ENCODE measurements around the gene PPCDC.
"Not testable (repeated sequence)": the region's sequence is repeated elsewhere in the genome, so short reads cannot be mapped to it uniquely, and the experiment has no call there.

PPCDC gene

DNA sequence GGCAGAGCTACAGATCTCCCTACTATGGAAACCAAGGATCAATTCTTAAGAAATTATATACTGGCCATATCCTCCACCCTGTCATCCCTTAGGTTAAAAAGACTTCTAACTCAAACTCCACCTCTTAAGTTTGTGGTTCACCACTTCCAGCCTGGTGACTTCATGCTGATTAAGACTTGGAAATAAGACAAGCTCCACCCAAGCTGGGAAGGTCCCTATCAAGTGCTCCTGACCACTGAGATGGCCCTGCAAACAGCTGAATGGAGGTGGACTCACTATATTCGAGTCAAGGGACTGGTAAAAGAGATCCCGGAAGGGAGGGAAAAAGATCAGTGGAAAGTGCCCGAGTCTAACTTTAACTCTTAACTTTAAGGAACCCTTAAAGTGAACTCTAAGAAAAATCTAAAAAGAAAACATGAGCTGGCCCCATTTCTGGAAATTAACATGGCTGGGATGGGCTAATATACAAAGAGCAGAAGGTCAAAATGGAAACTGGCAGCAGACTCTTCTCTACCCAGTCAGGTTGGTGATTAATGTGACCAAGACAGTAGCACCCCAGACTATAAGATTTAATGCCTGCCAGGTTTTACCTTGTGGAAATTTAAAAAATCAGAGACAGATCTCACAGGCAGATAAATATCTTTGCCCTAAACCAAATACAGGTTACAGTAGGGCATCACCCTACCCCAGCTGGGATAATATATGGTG, 43.9 kb downstream of the PPCDC start:
- DNase-seq (ENCODE audit: low read depth in 2 of 2), result no peak

DNA sequence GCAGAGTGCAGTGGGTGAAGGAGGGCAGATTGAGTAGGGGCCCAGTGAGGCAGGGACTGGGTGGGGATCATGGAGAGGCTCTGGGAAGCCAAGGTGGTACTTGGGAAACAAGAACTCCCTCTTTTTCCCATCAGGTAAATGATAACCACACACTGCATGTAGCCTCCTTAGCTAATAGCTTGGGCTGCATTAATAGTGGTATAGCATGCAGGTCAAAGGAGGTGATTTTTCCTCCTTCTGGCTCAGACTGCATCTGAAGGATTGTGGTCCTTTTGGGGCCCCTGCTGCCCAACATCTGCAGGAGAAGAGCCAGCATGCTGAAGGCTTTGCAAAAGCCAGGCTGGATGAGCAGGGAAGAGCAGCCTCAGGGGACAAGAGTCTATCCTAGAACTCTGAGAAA, 45.4 kb downstream of the PPCDC start:
- no peak for DNase-seq (ENCODE audit: low read depth in 2 of 2)

DNA sequence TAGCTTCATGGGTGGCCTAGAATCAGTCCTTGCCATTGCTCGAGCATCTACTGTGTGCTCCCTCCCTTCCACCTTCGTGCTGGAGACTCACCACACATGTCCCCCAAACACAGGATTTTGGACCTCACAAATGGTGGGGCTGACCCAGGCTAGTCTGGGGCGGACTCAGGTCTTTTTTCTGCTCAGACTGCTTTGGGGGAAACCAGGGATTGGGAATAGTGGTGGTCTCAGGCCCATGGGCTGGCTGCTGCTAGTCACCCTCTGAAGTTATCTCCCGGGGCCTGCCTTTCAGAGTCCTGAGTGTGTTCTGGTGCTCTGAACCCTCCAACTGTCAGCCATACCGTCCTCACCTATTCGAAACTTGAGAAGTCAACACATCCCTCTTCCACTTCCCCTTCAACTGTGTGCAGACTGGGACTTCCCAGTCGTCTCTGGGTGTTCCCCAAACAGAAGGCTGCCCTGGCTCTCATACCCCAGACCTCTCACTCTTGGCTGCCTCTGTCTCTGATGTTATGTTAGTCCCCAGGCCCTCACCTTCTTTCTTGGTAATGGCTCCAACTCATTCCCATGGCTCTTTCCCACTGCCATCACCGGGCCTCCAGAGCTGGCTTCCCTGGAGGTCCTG, 46.0 kb downstream of the PPCDC start:
- DNase-seq (ENCODE audit: low read depth in 2 of 2), result no peak

DNA sequence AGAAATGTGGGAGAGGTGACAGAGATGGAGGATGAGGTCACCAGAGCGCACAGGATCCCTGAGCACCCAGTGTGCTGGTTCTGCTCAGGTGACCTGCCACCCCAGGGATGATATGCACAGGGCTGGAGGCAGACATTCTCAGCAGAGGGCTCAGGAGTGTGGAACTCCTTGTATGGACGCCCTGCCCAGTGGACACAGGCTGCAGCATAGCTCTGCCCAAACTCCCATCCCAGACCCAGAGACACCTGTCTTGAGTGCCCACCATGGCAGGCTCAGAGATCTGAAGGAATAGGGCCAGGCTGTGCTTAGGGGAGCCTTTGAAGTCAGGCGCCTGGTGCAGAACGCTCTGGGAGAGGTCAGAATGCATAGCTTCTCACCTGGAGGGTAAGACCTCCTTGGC, 47.3 kb downstream of the PPCDC start:
- DNase-seq (ENCODE audit: low read depth in 2 of 2), result no peak

DNA sequence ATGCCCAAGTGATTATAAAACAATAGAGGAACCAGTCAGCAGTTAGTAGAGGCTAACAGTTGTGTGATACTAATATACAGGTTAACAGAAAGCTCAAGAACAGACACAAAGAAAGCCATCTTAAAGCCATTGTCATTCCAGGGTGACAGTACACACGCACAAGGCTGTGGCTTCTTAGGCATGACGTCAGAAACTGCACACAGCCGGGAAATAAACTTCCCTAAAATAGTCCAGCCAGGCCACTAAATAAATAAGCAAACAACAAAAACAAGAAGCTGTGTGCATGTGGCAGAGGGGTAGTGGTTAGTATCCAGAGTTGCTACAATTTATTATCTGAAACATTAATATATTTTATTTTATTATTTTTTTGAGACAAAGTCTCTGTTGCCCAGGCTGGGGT, 49.8 kb downstream of the PPCDC start:
- no peak for DNase-seq (ENCODE audit: low read depth in 2 of 2)

DNA sequence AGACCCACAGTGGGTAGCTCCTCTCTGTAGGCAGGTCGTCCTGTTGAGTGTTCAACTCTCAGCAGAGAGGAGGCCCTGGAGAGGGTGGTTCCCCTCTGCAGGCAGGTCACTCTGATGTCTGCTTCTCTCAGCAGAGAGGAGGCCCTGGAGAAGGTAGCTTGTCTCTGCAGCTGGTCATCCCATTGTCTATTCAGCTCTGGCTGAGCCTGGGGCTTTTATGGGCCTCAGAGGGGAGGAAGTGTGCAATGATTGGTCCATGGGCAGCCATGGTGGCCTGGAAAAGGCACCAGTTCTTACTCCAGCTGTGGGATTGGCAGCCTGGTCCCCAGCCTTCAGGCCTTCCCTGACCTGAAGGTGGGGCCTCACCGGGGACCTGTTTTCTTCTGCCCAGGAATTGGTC, 52.9 kb downstream of the PPCDC start:
- DNase-seq (ENCODE audit: low read depth in 2 of 2), result no peak

DNA sequence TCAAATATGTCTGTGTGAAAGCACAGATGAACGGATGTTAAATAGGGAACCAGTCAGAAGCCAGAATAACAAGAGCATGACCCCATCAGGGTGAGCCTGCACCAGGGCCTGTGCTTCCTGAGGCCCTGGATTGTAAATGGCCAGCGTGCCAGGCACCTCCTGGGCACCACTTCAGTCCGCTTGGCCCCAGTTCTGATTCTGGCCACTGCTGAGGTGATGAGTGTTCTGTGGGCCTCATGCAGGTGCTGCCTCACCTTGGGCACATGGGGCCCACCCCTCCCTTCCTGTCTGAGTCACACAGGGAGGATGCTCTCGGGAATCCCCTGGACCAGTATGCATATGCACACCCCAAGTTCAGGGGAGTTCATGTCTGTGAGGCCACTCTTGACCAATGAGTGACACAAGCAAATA, 54.2 kb downstream of the PPCDC start:
- DNase-seq (ENCODE audit: low read depth in 2 of 2), result not testable (repeated sequence)

DNA sequence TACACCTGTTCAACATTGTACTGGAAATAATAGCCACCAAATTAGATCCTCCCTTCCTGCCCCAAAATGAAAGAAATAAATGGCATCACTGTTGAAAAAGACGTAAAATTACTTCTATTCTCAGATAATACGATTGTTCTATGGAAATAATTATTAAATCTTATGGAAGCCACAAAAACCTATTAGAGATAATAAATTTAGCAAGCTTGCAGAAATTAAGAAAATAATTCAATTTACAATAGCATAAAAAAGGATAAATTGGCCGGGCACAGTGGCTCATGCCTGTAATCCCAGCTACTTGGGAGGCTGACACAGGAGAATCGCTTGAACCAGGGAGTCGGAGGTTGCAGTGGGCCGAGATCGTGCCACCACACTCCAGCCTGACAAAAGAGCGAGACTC, 57.8 kb downstream of the PPCDC start:
- no peak for DNase-seq (ENCODE audit: low read depth in 2 of 2)

DNA sequence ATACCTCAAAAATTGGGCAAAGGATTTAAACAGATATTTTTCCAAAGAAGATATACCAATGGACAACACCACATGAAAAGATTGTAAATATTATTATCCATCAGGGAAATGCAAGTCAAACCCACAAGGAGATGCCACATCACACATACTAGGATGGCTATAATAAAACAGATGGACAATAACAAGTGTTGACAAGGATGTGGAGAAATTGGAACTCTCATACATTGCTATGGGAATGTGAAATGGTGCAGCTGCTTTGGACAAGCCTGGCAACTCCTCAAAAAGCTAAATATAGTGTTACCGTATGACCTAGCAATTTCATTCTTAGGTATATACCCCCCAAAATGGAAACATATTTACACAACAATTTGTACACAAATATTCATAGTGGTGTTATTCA, 59.3 kb downstream of the PPCDC start:
- no peak for DNase-seq (ENCODE audit: low read depth in 2 of 2)

DNA sequence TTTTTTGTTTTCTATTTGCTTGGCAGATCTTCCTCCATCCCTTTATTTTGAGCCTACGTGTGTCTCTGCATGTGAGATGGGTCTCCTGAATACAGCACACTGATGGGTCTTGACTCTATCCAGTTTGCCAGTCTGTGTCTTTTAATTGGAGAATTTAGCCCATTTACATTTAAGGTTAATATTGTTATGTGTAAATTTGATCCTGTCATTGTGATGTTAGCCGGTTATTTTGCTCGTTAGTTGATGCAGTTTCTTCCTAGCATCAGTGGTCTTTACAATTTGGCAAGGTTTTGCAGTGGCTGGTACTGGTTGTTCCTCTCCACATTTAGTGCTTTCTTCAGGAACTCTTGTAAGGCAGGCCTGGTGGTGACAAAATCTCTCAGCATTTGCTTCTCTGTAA, 62.3 kb downstream of the PPCDC start:
- not testable (repeated sequence) for DNase-seq (ENCODE audit: low read depth in 2 of 2)

DNA sequence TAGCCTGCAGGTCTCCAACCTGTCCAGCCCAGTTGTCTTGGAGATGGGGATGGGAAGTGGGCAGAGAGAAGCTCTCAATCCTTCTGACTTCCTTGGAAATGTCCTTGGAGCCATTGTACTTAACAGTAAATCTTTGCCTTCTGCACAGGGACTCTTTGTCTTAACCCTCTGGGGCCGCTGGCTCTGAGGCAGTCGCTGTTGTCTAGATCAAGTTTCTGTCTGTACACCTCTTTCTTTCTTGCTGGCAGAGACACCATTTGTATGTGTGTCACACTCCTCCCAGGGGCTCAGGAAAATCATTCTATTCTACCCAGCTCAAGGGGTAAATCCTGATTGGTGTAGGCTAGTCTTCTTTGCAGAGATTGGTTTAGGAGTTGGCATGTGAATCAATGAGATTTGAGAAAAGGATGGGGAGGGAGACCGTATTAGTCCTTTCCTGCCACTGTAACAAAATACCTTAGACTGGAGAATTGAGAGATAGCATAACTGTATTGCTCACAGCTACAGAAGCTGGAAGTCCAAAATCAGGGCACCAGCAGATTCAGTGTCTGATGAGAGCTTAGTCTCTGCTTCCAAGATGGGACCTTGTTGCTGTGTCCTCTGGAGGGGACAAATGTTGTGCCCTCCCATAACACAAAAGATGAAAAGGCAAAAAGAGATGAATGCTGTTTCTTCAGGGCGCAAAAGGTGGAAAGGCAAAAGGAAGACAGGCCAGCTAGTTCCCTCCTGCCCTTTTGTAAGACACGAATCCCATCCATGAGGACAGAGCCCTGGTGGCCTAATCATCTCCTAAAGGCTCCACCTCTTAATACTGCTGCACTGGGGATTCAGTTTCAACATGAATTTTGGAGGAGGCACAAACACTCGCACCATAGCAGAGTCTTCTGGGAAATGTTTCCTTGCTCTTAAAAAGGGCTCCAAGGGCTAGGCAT, 66.3 kb downstream of the PPCDC start:
- DNase-seq (ENCODE audit: low read depth in 2 of 2), result no peak

DNA sequence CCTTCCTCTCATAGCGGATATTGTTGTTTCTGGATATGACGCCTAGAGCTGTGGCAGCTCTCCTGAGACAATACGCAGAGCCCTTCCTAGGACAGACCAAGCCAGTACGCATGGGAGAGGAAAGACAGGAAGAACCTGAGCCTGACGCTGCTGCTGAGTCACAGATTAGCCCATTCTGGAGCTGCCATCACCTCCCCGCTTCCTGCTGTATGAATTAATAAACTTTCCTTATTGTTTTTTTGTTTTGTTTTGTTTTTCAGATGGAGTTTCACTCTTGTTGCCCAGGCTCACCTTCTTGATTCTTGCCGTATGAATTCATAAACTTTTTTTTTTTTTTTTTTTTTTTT, 67.0 kb downstream of the PPCDC start:
- no peak for DNase-seq (ENCODE audit: low read depth in 2 of 2)

DNA sequence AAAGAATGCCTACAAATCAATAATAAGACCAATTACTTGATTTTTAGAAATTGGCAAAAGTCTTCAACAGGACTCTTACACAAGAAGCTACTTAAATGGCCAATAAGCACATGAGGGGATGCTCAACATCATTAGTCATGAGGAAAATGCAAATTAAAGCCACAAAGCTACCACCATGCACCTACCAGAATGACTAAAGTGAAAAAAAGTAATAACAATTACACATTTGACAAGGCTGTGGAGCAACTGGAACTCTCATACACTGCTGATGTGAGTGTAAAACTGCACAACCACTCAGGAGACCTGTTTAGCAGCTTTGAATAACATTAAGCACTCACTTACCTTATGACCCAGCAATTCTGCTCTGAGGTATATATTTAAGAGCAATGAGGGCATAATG, 68.4 kb downstream of the PPCDC start:
- no peak for DNase-seq (ENCODE audit: low read depth in 2 of 2)

DNA sequence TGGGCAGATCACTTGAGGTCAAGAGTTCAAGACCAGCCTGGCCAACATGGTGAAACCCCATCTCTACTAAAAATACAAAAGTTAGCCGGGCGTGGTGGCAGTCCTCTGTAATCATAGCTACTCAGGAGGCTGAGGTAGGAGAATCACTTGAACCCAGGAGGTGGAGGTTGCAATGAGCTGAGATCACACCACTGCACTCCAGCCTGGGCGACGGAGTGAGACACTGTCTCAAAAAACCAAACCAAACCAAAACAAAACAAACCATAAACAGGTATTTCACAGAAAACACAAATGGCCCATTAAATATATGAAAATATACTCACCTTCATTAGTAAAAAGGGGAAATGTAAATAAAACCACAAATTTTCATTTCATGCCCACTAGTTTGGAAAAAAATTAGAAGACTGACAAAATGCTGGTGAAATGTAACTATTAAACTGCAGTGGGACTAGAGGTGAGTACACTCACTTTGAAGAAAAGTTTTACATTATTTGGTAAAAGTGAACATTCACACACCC, 71.6 kb downstream of the PPCDC start:
- not testable (repeated sequence) for DNase-seq (ENCODE audit: low read depth in 2 of 2)

DNA sequence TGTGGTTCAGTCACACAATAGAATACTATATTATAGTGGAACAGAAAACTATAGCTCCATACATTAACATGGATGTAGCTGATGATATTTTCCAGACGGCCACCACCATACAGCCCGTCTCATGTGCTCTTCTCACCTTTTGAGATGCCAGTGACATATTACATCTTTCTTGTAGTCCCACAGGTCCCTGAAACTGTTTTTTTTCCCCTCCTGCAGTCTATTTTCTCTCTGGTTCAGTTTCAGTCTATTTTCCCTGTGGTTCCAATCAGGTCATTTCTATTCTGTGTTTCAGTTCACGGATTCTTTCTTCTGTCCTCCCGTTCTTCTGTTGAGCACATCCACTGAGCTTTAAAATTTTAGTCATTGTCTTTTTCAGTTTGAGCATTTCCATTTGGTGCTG, 72.2 kb downstream of the PPCDC start:
- DNase-seq (ENCODE audit: low read depth in 2 of 2), result no peak

DNA sequence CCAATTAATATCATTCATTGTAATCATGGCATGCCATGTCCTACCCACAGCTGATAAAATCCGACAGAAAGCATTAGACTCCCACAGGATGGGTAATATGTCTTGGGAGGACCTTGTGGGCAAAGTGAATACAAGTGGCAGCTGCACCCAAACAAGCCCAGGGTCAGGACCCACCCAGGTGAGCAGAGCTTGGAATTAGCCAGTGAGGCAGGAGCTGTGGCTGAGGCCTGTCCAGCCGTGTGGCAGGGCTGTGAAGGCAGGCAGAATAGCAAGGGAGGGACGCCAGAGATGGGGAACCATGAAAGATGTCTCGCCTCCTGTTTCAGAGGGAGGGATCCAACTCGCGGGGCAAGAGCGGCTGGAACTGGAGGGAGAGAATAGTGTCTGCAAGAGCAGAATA, 74.5 kb downstream of the PPCDC start:
- no peak for DNase-seq (ENCODE audit: low read depth in 2 of 2)

DNA sequence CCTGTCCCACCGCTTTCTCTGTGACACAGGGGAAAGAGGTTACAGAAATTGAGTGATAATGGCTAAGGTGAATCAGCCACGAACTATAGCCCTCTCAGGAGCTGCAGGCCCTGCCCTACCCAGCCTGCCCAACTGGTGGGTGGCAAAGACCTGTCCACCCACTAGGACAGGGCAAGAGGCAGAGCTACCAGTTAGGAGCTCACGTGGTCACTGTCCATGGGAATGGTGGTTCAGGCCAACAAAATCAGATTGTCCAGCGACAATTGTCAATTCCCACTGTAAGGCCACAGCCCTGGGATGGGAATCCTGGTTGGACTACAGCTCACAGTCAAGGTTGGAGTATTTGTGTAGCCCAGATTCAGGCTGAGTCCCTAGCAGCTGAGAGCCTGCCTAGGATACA, 75.0 kb downstream of the PPCDC start:
- DNase-seq (ENCODE audit: low read depth in 2 of 2), result no peak
